K562 (cell line): Measurements from ENCODE around the gene NADSYN1. TPM values are rescaled to one million over a fixed set of nuclear protein-coding genes. Genes with fewer than 3 reads are reported as not detected.

Source experiments
- ATAC-seq: fragments of 200-7000 bp; cut with Tn5 transposase; 3 replicates; pipeline ENCODE4 v1.9.1; 2020; ENCODE audit warnings: moderate library complexity
- BruUV-seq: library from RNA; stranded (reverse); fragments of 400-500 nt; replicated peaks from 2 replicates; lab custom pipeline; 2021; lab: Mats Ljungman, UMichigan
- CTCF ChIA-PET: fragments of 300-600 bp; formaldehyde crosslinking; extraction: SDS; loops from one replicate; lab custom pipeline; 2021; ENCODE audit warnings: low intra/inter-chr PET ratio; lab: Yijun Ruan, JAX
- POLR2A ChIA-PET: fragments of 300-600, 350-650 bp; sonication (Branson Sonifier 250); formaldehyde crosslinking; extraction: SDS; loops from one replicate; lab custom pipeline; 2021; ENCODE audit warnings: antibody characterized with exemption, inconsistent platforms; lab: Yijun Ruan, JAX
- DNase-seq, 4 experiments: peaks; one replicate each; pipeline versions ENCODE4 v3.0.0 to v3.0.0-alpha.2; 2011 to 2018; ENCODE audit warnings: low spot score in 3 of 4, mixed read lengths in 3 of 4; ENCODE audit errors: extremely low read depth in 1 of 4
- FAIRE-seq: peaks from 2 replicates; lab custom pipeline; 2011; peaks lifted over from hg19 to GRCh38; lab: Jason Lieb, UNC
- H2AFZ ChIP-seq: 2 replicates; pipeline ENCODE4 v1.6.0; 2011; ENCODE audit warnings: low read depth, low read length, control low read depth, inconsistent platforms
- H3K27ac ChIP-seq: fragments of 200-600 bp; 3 replicates; pipeline ENCODE4 v1.8.0; 2011; ENCODE audit warnings: low read depth, mild to moderate bottlenecking, control low read depth, inconsistent platforms, low read length, moderate library complexity, mixed read lengths; ENCODE audit errors: extremely low read depth
- H3K27me3 ChIP-seq, 2 experiments: fragments of 300-600 bp in 1 of 2; 2 replicates in 1 of 2; 3 replicates in 1 of 2; pipeline versions ENCODE4 v1.6.0 to v1.8.0; 2011; ENCODE audit warnings: inconsistent platforms in 2 of 2, low read length in 2 of 2, mild to moderate bottlenecking in 1 of 2, mixed read lengths in 1 of 2, moderate library complexity in 1 of 2; ENCODE audit not compliant: control insufficient read depth in 2 of 2, insufficient read depth in 2 of 2
- H3K36me3 ChIP-seq: fragments of 300-600 bp; 3 replicates; pipeline ENCODE4 v1.8.0; 2011; ENCODE audit warnings: mild to moderate bottlenecking, low read length, inconsistent platforms; ENCODE audit not compliant: control insufficient read depth, insufficient read depth
- H3K4me1 ChIP-seq, 2 experiments: fragments of 200-600 bp in 1 of 2; replicated peaks in 1 of 2; 2 replicates in 1 of 2; 3 replicates in 1 of 2; pipeline versions ENCODE4 v1.5.1 to v1.8.0; 2011; ENCODE audit warnings: inconsistent platforms in 2 of 2, low read length in 2 of 2, mild to moderate bottlenecking in 1 of 2, mixed read lengths in 1 of 2, moderate library complexity in 1 of 2; ENCODE audit not compliant: control insufficient read depth in 2 of 2, insufficient read depth in 2 of 2
- H3K4me2 ChIP-seq: 2 replicates; pipeline ENCODE4 v1.6.1; 2011; ENCODE audit warnings: low read length, control low read depth, inconsistent platforms, mixed read lengths; ENCODE audit not compliant: insufficient read depth
- H3K4me3 ChIP-seq: fragments of 200-600 bp; sonication (generic), shearing (Covaris generic); 2 replicates; pipeline ENCODE4 v1.5.1; 2016; ENCODE audit warnings: control low read depth, inconsistent platforms
- H3K79me2 ChIP-seq: fragments of 200-600 bp; 3 replicates; pipeline ENCODE4 v1.8.0; 2011; ENCODE audit warnings: low read length, inconsistent platforms; ENCODE audit not compliant: control insufficient read depth, insufficient read depth
- H3K9ac ChIP-seq, 2 experiments: 2 replicates each; pipeline versions ENCODE4 v1.6.0 to v1.6.1; 2011; ENCODE audit warnings: low read depth in 2 of 2, low read length in 2 of 2, control low read depth in 1 of 2, inconsistent platforms in 1 of 2, mild to moderate bottlenecking in 1 of 2, mixed read lengths in 1 of 2; ENCODE audit not compliant: insufficient read depth in 1 of 2
- H3K9me1 ChIP-seq: one replicate; pipeline ENCODE4 v1.6.0; 2011; ENCODE audit warnings: inconsistent platforms, mild to moderate bottlenecking, low read length, moderate library complexity; ENCODE audit not compliant: control insufficient read depth, insufficient read depth
- H3K9me3 ChIP-seq: replicated peaks from 2 replicates; pipeline ENCODE4 v1.5.1; 2011; ENCODE audit warnings: low read depth, low read length, inconsistent platforms; ENCODE audit not compliant: control insufficient read depth, insufficient read depth
- H4K20me1 ChIP-seq: replicated peaks from 2 replicates; pipeline ENCODE4 v1.6.1; 2011; ENCODE audit warnings: low read length, inconsistent platforms, mixed read lengths; ENCODE audit not compliant: control insufficient read depth, insufficient read depth
- PHTF2 ChIP-seq: fragments of 250-450 bp; sonication (Bioruptor Pico); IDR thresholded peaks from 2 replicates; pipeline ENCODE4 v1.5.0; 2021; ENCODE audit warnings: mild to moderate bottlenecking
- POLR2B ChIP-seq: fragments of 450-650 bp; IDR thresholded peaks from 2 replicates; pipeline ENCODE4 v1.6.1; 2018; ENCODE audit warnings: low read depth; ENCODE audit not compliant: partially characterized antibody
- RB1 ChIP-seq: fragments of 450-650 bp; IDR thresholded peaks from 2 replicates; pipeline ENCODE4 v1.6.1; 2017; ENCODE audit warnings: low read depth, mild to moderate bottlenecking
- ZNF12 ChIP-seq: sonication (generic); formaldehyde crosslinking; IDR thresholded peaks from 2 replicates; pipeline ENCODE4 v1.4.0; 2020; ENCODE audit warnings: mild to moderate bottlenecking, missing genetic modification reagents
- ZNF551 ChIP-seq: fragments of 250-450 bp; sonication (Bioruptor Pico); IDR thresholded peaks from 2 replicates; pipeline ENCODE4 v1.5.0; 2021; ENCODE audit warnings: mild to moderate bottlenecking, moderate library complexity
- WGBS: fragments of 100-300 bp; shearing (Covaris generic); methylation state at CpG from one replicate; pipeline ENCODE4 v1.1.6; 2016; ENCODE audit warnings: low coverage, mixed read lengths; ENCODE audit not compliant: insufficient coverage; ENCODE audit errors: missing lambda C conversion rate; 5-methylcytosine and 5-hydroxymethylcytosine counted together
- in situ Hi-C: fragments of 300-500 bp; cut with MboI; formaldehyde crosslinking; loops from 4 replicates; pipeline ENCODE4 v1.15.0; 2018; ENCODE audit warnings: inconsistent platforms, mixed read lengths
- intact Hi-C: fragments of 100-400 bp; cut with micrococcal nuclease; formaldehyde crosslinking; loops from 2 replicates; pipeline ENCODE4 v1.14.2; 2022
- polyA plus RNA-seq, 8 experiments: library from polyadenylated mRNA; depleted of rRNA in 4 of 8; stranded (reverse) in 5 of 8; unstranded in 3 of 8; fragments of >200 nt; fragmentation: Nextera tagmentation in 2 of 8; fragmentation: Illumina TruSeq in 1 of 8; extraction: Ambion mirVana in 2 of 8; extraction: Trizol in 1 of 8; gene quantifications; 2 replicates each; pipeline versions ENCODE4 v1.2.1 to v1.2.3, GENCODE V29; 2011 to 2014; ENCODE audit warnings: inconsistent platforms in 1 of 8, missing spikeins in 1 of 8
- total RNA-seq, 7 experiments: library from RNA; depleted of rRNA in 6 of 7; stranded (reverse); fragments of >200 nt in 6 of 7; fragmentation: Illumina TruSeq in 2 of 7; extraction: Trizol in 2 of 7; gene quantifications; 2 replicates each; pipeline versions ENCODE4 v1.2.1 to v1.2.3, GENCODE V29; 2011 to 2021; ENCODE audit warnings: low replicate concordance in 1 of 7
- TF ChIP-seq, protein P1 (sequence below): IDR thresholded peaks from 2 replicates; pipeline ENCODE4 v1.6.1; 2014; ENCODE audit warnings: antibody characterized with exemption
- TF ChIP-seq, protein P2 (sequence below): fragments of 450-650 bp; IDR thresholded peaks from 2 replicates; pipeline ENCODE4 v1.6.1; 2014; ENCODE audit warnings: low read depth, mild to moderate bottlenecking, moderate library complexity, borderline replicate concordance
- TF ChIP-seq, protein P3 (sequence below): fragments of 450-650 bp; IDR thresholded peaks from 2 replicates; pipeline ENCODE4 v1.6.1; 2018; ENCODE audit warnings: mild to moderate bottlenecking, low read depth; ENCODE audit not compliant: partially characterized antibody

Gene NADSYN1
- total and polyA plus RNA-seq, 9 of the 15 experiments (the other 6 are each of a cell fraction or from before 2014, with no cell fraction given): 12.7 to 57.3 (median 42.1) TPM

DNA sequence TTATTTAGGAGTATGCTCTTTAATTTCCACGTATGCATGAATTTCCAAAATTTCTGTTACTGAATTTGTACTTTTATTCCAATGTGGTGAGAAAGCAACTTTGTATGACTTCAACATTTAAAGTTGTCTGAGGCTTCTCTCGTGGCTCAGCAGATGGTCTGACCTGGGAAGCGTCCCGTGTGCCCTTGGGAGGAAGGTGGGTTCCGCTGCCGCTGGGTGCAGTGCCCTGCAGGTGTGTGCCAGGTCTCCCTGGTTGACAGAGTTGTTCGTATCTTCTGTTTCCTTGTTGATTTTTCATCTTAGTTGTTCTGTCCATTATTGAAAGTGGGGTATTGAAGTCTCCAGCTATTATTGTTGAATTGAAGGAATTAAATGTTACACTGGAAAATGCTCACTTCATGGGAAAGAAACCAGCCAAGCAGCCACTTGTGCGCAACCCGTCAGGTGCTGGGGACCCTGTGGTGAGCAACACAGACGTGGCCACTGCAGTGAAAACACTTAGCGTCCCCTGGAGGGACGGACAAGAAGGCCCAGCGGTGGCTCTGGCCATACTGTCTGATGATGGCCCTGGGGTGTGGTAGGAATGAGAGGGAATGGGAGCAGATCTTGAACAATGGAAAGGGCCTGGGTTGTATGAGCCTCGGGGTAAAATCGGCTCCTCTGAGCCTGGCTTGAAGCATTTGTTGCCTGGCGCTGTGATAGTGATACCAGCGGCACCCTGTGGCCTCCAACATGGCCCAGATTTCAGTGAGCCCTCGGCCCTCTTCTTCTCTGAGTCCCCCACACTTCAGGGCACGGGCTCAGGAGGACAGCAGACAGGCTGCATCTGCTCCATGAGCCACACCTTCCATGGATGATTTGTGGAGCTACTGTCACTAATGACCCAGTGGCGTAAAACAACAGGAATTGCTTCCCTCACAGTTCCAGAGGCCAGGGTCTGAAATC lies 42.6 kb downstream of the NADSYN1 start:
- Histone ChIP-seq H3K4me3 (no peak overlapping the region), H3K4me2 (no peak overlapping the region), H3K27ac (no peak overlapping the region), H2AFZ (no peak overlapping the region), H3K4me1 (peaks cover 0 to 8% of the 10 kb centered on the region in 2 experiments; a peak in 1 of 5 replicates), H4K20me1 (no peaks in the 10 kb centered on the region), H3K36me3 (peaks cover 63% of the 10 kb centered on the region; the same call in 2 of the 3 replicates), H3K27me3 (no peaks in the 10 kb centered on the region), H3K9ac (no peak overlapping the region; a peak in 1 of 4 replicates), H3K9me3 (no peaks in the 10 kb centered on the region), H3K79me2 (no peaks in the 10 kb centered on the region), H3K9me1 (no peaks in the 10 kb centered on the region)
- in situ Hi-C loops: no loop called here
- WGBS: 74% methylated on average over 20 of the region's 20 CpGs
- ChIA-PET POLR2A (no interaction called here), CTCF (no interaction called here)
- no peak for ATAC-seq
- FAIRE-seq: no peak
- BruUV-seq: TSS peak; percentile 31
- intact Hi-C loops: no loop called here
- TF ChIP-seq, protein P1, sequence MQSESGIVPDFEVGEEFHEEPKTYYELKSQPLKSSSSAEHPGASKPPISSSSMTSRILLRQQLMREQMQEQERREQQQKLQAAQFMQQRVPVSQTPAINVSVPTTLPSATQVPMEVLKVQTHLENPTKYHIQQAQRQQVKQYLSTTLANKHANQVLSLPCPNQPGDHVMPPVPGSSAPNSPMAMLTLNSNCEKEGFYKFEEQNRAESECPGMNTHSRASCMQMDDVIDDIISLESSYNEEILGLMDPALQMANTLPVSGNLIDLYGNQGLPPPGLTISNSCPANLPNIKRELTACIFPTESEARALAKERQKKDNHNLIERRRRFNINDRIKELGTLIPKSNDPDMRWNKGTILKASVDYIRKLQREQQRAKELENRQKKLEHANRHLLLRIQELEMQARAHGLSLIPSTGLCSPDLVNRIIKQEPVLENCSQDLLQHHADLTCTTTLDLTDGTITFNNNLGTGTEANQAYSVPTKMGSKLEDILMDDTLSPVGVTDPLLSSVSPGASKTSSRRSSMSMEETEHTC: no peak
- TF ChIP-seq, protein P2, sequence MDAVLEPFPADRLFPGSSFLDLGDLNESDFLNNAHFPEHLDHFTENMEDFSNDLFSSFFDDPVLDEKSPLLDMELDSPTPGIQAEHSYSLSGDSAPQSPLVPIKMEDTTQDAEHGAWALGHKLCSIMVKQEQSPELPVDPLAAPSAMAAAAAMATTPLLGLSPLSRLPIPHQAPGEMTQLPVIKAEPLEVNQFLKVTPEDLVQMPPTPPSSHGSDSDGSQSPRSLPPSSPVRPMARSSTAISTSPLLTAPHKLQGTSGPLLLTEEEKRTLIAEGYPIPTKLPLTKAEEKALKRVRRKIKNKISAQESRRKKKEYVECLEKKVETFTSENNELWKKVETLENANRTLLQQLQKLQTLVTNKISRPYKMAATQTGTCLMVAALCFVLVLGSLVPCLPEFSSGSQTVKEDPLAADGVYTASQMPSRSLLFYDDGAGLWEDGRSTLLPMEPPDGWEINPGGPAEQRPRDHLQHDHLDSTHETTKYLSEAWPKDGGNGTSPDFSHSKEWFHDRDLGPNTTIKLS: no peak
- no peak for TF ChIP-seq ZNF12 (CRISPR knock-in tag)
- TF ChIP-seq, protein P3, sequence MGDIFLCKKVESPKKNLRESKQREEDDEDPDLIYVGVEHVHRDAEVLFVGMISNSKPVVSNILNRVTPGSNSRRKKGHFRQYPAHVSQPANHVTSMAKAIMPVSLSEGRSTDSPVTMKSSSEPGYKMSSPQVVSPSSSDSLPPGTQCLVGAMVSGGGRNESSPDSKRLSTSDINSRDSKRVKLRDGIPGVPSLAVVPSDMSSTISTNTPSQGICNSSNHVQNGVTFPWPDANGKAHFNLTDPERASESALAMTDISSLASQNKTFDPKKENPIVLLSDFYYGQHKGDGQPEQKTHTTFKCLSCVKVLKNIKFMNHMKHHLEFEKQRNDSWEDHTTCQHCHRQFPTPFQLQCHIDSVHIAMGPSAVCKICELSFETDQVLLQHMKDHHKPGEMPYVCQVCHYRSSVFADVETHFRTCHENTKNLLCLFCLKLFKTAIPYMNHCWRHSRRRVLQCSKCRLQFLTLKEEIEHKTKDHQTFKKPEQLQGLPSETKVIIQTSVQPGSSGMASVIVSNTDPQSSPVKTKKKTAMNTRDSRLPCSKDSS: no peak
- TF ChIP-seq PHTF2 (CRISPR knock-in tag): no peak
- TF ChIP-seq ZNF551 (CRISPR knock-in tag): no peak
- no peak for TF ChIP-seq RB1
- TF ChIP-seq POLR2B: no peak
- DNase-seq: no peak
